ENCODE measurements around the gene TCAP. TPM values are rescaled to one million over a fixed set of nuclear protein-coding genes. Genes with fewer than 3 reads are reported as not detected.

The TCAP gene
- total and polyA plus RNA-seq, 10 donors, result 1.5 to 3.2 (median 2.2) TPM

GRCh38 chr17:39670746-39671145 is 5.6 kb downstream of the TCAP start:
- H3K27me3 ChIP-seq (replicated peaks in 1 of 7), result peaks cover 4 to 67% (median 43%) of the 10 kb centered on the region in 7 donors
- H3K9me3 ChIP-seq, result no peaks in the 10 kb centered on the region
- intact Hi-C loops (cut with DNase I; ENCODE audit: low total_unique reads), result no loop called here
- H3K4me1 ChIP-seq, result peaks cover 0 to 67% (median 38%) of the 10 kb centered on the region in 6 donors
- 49 to 70% (median 57%) methylated on average over 4 of the region's 4 CpGs for WGBS, 5 donors
- H3K36me3 ChIP-seq, result no peaks in the 10 kb centered on the region
- no peak overlapping the region for H3K4me3 ChIP-seq
- H3K27ac ChIP-seq, result no peak overlapping the region
- DNase-seq, result no peak
- TF ChIP-seq CTCF (IDR thresholded peaks at IDR 0.05 in 8 of 11, conservative IDR thresholded peaks at IDR 0.05 in 3 of 11) (no peak), POLR2AphosphoS5 (IDR thresholded peaks at IDR 0.05) (no peak), POLR2A (IDR thresholded peaks at IDR 0.05) (no peak)

GRCh38 chr17:39671651-39672521 is 6.7 kb downstream of the TCAP start:
- 51 to 58% (median 53%) methylated on average over 17 to 19 of the region's 19 CpGs for WGBS, 5 donors

GRCh38 chr17:39672522-39673334 is 7.6 kb downstream of the TCAP start:
- Histone ChIP-seq H3K27ac (no peak overlapping the region), H3K36me3 (peaks cover 0 to under 1% (median 0%) of the 10 kb centered on the region in 6 donors), H3K27me3 (replicated peaks in 1 of 7) (peaks cover 4 to 47% (median 35%) of the 10 kb centered on the region in 7 donors), H3K4me3 (no peak overlapping the region), H3K9me3 (no peaks in the 10 kb centered on the region), H3K4me1 (peaks cover 10 to 68% (median 49%) of the 10 kb centered on the region in 6 donors)
- TF ChIP-seq CTCF (IDR thresholded peaks at IDR 0.05 in 8 of 11, conservative IDR thresholded peaks at IDR 0.05 in 3 of 11) (no peak), POLR2AphosphoS5 (IDR thresholded peaks at IDR 0.05) (no peak)
- intact Hi-C loops (cut with DNase I; ENCODE audit: low total_unique reads), result no loop called here
- WGBS, 5 donors, result 82 to 90% (median 84%) methylated on average over 14 to 15 of the region's 15 CpGs
- DNase-seq, result peak; percentile 52

More at GRCh38 chr17:39671651-39672521, 6.7 kb downstream of the TCAP start:
- no peaks in the 10 kb centered on the region for H3K36me3 ChIP-seq
- peak; percentile 72 for DNase-seq
- peaks cover 4 to 56% (median 43%) of the 10 kb centered on the region in 7 donors for H3K27me3 ChIP-seq (replicated peaks in 1 of 7)
- H3K4me1 ChIP-seq, result peaks cover 6 to 68% (median 48%) of the 10 kb centered on the region in 6 donors
- H3K4me3 ChIP-seq, result no peak overlapping the region
- H3K27ac ChIP-seq, result no peak overlapping the region
- peak in 2 of 3 donors; percentile 25 to 57 for TF ChIP-seq POLR2AphosphoS5 (IDR thresholded peaks at IDR 0.05)
- no peak for TF ChIP-seq POLR2A (IDR thresholded peaks at IDR 0.05)
- peak in 6 of 11 experiments; percentile 34 to 48 (median 40) for TF ChIP-seq CTCF (IDR thresholded peaks at IDR 0.05 in 8 of 11, conservative IDR thresholded peaks at IDR 0.05 in 3 of 11)
- intact Hi-C loops (cut with DNase I; ENCODE audit: low total_unique reads), result no loop called here
- H3K9me3 ChIP-seq, result no peaks in the 10 kb centered on the region

All from spleen (tissue), 11 donors.